OCI-LY7 (cell line): ENCODE measurements around the gene RHBDL1. TPM values are rescaled to one million over a fixed set of nuclear protein-coding genes. Genes with fewer than 3 reads are reported as not detected.

ENCODE experiments used
- BruUV-seq: library from RNA; stranded (reverse); fragments of 400-500 nt; replicated peaks from 2 replicates; lab custom pipeline; 2021; lab: Mats Ljungman, UMichigan
- CTCF ChIA-PET: fragments of 300-600 bp; sonication (Branson Sonifier 250); formaldehyde crosslinking; loops from one replicate; lab custom pipeline; 2022; ENCODE audit warnings: antibody characterized with exemption; ENCODE audit not compliant: unreplicated experiment; lab: Charles Lee
- POLR2A ChIA-PET: fragments of 300-600 bp; sonication (Branson Sonifier 250); formaldehyde crosslinking; loops from one replicate; lab custom pipeline; 2022; ENCODE audit warnings: antibody characterized with exemption; lab: Charles Lee
- DNase-seq: peaks from one replicate; pipeline ENCODE4 v3.0.0-alpha.2; 2015; ENCODE audit warnings: low spot score
- H2AFZ ChIP-seq: fragments of 200-600 bp; sonication (generic), shearing (Covaris generic); 2 replicates; pipeline ENCODE4 v1.6.1; 2014; ENCODE audit warnings: mild to moderate bottlenecking, antibody characterized with exemption, low read length, moderate library complexity
- H3K27ac ChIP-seq: fragments of 200-600 bp; sonication (generic); 2 replicates; pipeline ENCODE4 v1.5.1; 2014; ENCODE audit warnings: mixed run types, low read depth, mild to moderate bottlenecking, moderate library complexity, low read length, inconsistent platforms; ENCODE audit not compliant: poor library complexity, severe bottlenecking
- H3K36me3 ChIP-seq: fragments of 200-600 bp; sonication (generic); 2 replicates; pipeline ENCODE4 v1.6.1; 2014; ENCODE audit warnings: mild to moderate bottlenecking, antibody characterized with exemption, low read length, moderate library complexity, mixed read lengths; ENCODE audit not compliant: insufficient read depth
- H3K4me1 ChIP-seq: fragments of 200-600 bp; sonication (generic); 2 replicates; pipeline ENCODE4 v1.5.1; 2014; ENCODE audit warnings: mild to moderate bottlenecking, low read length; ENCODE audit not compliant: insufficient read depth, poor library complexity, severe bottlenecking
- H3K4me2 ChIP-seq: fragments of 200-600 bp; sonication (generic); 2 replicates; pipeline ENCODE4 v1.6.1; 2014; ENCODE audit warnings: mild to moderate bottlenecking, low read length
- H3K4me3 ChIP-seq: fragments of 200-600 bp; sonication (generic); 2 replicates; pipeline ENCODE4 v1.5.1; 2014; ENCODE audit warnings: mild to moderate bottlenecking, low read depth, low read length; ENCODE audit not compliant: poor library complexity, severe bottlenecking
- H3K79me2 ChIP-seq: fragments of 200-600 bp; sonication (generic); 2 replicates; pipeline ENCODE4 v1.6.1; 2016; ENCODE audit warnings: low read depth, mild to moderate bottlenecking, low read length, moderate library complexity, mixed read lengths; ENCODE audit not compliant: insufficient read depth
- H3K9me2 ChIP-seq: fragments of 200-600 bp; sonication (generic); 2 replicates; pipeline ENCODE4 v1.6.1; 2016; ENCODE audit warnings: mild to moderate bottlenecking, low read length, mixed read lengths; ENCODE audit not compliant: insufficient read depth
- H3K9me3 ChIP-seq: fragments of 200-600 bp; sonication (generic); 2 replicates; pipeline ENCODE4 v1.6.1; 2014; ENCODE audit warnings: mild to moderate bottlenecking, mixed run types, low read length, mixed read lengths
- H4K20me1 ChIP-seq: fragments of 200-600 bp; sonication (generic); 2 replicates; pipeline ENCODE4 v1.6.1; 2014; ENCODE audit warnings: mild to moderate bottlenecking, antibody characterized with exemption, low read length, moderate library complexity, mixed read lengths; ENCODE audit not compliant: insufficient read depth
- EZH2phosphoT487 ChIP-seq: fragments of 200-600 bp; sonication (generic); IDR thresholded peaks from 2 replicates; pipeline ENCODE4 v1.6.1; 2018; ENCODE audit warnings: low read depth, borderline replicate concordance, mild to moderate bottlenecking, mixed run types, antibody characterized with exemption, low read length, moderate library complexity, mixed read lengths
- intact Hi-C: fragments of 100-400 bp; cut with micrococcal nuclease; formaldehyde crosslinking; loops from one replicate; pipeline ENCODE4 v1.10.0; 2022; ENCODE audit not compliant: unreplicated experiment
- total RNA-seq, 2 experiments: library from RNA; depleted of rRNA in 1 of 2; stranded (reverse); fragments of >200 nt in 1 of 2; shearing (Covaris generic) in 1 of 2; gene quantifications; 2 replicates each; pipeline ENCODE4 v1.2.3, GENCODE V29; 2014 to 2022
- TF ChIP-seq, protein P1 (sequence below): fragments of 200-600 bp; sonication (generic); conservative IDR thresholded peaks from 2 replicates; pipeline ENCODE4 v1.5.1; 2014; ENCODE audit warnings: mild to moderate bottlenecking, antibody characterized with exemption, low read length, moderate library complexity, mixed read lengths

The RHBDL1 gene
- total RNA-seq, 2 experiments from 2014 or later = 4.2 TPM

DNA sequence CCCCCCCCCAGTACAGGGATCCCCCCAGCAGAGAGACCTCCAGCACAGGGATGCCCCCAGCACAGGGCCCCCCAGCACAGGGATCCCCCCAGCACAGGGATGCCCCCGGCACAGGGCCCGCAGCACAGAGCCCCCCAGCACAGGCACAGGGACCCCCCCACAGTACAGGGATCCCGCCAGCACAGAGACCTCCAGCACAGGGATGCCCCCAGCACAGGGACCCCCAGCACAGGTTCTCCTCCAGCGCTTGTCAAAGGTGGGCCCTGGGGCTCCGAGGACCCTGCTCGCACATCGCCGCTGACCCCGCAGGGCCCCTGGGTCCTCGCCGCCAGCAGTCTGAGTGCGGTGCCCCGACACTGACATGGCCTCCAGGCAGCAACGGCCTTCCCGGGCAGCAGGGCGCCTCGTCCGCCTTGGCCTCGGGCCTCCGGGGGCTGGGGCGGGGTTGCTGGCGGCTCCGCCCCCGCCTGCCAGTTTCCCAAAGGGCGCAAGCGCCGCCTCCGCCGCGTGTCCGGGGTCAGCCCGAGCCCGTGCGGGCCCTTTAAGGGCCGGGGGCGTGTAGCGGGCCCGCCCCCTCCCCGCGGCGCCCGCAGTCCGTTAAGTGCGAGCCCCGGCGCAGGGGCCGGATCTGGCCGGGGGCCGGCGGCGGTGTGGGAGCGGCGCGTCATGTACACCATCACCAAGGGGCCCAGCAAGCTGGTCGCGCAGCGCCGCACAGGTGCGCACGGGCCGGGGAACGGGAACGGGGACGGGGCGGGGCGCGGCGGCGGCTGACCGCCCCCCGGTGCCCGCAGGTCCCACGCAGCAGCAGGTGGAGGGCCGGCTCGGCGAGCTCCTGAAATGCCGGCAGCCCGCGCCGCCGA lies 33.9 kb upstream of the RHBDL1 start, which contains the start of gene MCRIP2:
Gene MCRIP2, plus strand, starts transcription at position 503 of the 863 bp plus-strand sequence. Its CDS starts 164 bp downstream, at position 667.
- ChIA-PET POLR2A (no interaction called here), CTCF (no interaction called here)
- DNase-seq = peak; percentile 85
- intact Hi-C loops = no loop called here
- no TSS peak for BruUV-seq
- H3K36me3 ChIP-seq = no peaks in the 10 kb centered on the region
- no peaks in the 10 kb centered on the region for H3K9me3 ChIP-seq
- H3K9me2 ChIP-seq = no peaks in the 10 kb centered on the region
- peaks cover 48% of the 10 kb centered on the region for H3K4me1 ChIP-seq
- peak within 1 kb of the TSS; percentile 40 for H3K27ac ChIP-seq
- peak within 1 kb of the TSS; percentile 78 for H3K4me3 ChIP-seq
- no peak for TF ChIP-seq EZH2phosphoT487
- TF ChIP-seq, protein P1, sequence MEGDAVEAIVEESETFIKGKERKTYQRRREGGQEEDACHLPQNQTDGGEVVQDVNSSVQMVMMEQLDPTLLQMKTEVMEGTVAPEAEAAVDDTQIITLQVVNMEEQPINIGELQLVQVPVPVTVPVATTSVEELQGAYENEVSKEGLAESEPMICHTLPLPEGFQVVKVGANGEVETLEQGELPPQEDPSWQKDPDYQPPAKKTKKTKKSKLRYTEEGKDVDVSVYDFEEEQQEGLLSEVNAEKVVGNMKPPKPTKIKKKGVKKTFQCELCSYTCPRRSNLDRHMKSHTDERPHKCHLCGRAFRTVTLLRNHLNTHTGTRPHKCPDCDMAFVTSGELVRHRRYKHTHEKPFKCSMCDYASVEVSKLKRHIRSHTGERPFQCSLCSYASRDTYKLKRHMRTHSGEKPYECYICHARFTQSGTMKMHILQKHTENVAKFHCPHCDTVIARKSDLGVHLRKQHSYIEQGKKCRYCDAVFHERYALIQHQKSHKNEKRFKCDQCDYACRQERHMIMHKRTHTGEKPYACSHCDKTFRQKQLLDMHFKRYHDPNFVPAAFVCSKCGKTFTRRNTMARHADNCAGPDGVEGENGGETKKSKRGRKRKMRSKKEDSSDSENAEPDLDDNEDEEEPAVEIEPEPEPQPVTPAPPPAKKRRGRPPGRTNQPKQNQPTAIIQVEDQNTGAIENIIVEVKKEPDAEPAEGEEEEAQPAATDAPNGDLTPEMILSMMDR = no peak
- H2AFZ ChIP-seq = peak within 1 kb of the TSS; percentile 74
- no peaks in the 10 kb centered on the region for H4K20me1 ChIP-seq
- no peaks in the 10 kb centered on the region; the same call in 1 of the 2 replicates for H3K79me2 ChIP-seq
- peak within 1 kb of the TSS; percentile 89 for H3K4me2 ChIP-seq

DNA sequence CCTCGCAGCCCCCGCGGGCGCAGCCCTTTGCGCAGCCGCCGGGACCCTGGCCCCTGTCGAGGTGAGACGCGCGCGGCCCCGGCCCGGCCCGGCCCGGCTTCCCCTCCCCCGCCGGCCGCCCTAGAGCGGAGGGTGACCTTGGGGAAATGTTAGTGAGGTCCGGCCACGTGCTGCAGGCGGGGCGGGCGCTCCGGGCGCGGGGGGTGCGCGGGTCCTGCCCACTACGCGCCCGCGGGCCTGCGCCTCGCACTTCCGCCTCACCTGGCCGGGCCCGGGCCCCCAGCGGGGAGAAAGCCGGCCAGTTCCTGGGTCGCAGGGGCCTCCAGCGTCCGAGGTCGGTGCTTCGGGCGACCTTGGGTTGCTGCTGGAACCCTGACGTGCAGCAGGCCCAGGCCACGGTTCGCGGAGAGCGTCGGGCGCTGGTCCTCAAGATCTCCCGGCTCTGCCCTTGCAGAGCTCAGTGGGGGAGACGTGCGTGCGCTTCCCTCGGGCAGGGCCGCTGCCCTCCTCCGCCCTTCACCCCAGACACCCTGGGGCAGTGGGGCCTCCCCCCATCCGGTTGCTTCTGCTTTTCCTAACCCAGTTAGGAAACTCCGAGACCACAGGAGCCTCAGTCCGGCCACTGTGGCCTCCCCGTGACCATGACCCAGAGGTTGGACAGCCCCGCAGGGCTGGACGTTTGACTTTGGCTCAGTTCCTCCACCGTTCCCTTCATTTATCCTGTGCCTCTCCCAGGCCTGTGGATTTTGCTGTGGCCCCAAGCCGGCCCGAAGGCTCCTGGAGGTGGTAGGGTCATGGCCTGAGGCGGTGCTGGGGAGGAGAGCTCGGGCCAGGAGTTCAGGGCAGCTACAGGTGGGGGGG lies 33.1 kb upstream of the RHBDL1 start:
- Histone ChIP-seq H3K4me2 (peak overlapping the region; percentile 89), H4K20me1 (no peaks in the 10 kb centered on the region), H3K36me3 (no peaks in the 10 kb centered on the region; the same call in 1 of the 2 replicates), H3K9me3 (no peaks in the 10 kb centered on the region), H3K4me1 (peaks cover 45% of the 10 kb centered on the region), H3K9me2 (no peaks in the 10 kb centered on the region), H3K79me2 (no peaks in the 10 kb centered on the region; the same call in 1 of the 2 replicates), H2AFZ (peak overlapping the region; percentile 74), H3K27ac (peak overlapping the region; percentile 40), H3K4me3 (peak overlapping the region; percentile 78)
- CTCF ChIA-PET = no interaction called here
- POLR2A ChIA-PET = no interaction called here
- peak; percentile 60 for DNase-seq
- BruUV-seq = no TSS peak
- no peak for TF ChIP-seq EZH2phosphoT487
- TF ChIP-seq, protein P1 = no peak
- intact Hi-C loops = no loop called here
